Gastrocnemius medialis (tissue), 4 donors: ENCODE measurements around the gene MCOLN1. TPM values are rescaled to one million over a fixed set of nuclear protein-coding genes. Genes with fewer than 3 reads are reported as not detected.

Experiments
- ATAC-seq, 2 donors: fragments of 150-250 bp; one replicate each; pipeline ENCODE4 v1.9.1; 2016
- DNase-seq, 2 donors: peaks; one replicate each; pipeline ENCODE4 v3.0.0-alpha.2; 2019
- H3K27ac ChIP-seq, 4 donors: fragments of 200-600 bp; sonication (generic); 1 replicate in 1 of 4; 2 replicates in 3 of 4; pipeline ENCODE4 v1.5.1; 2016 to 2018; ENCODE audit warnings: mild to moderate bottlenecking in 2 of 4, moderate library complexity in 1 of 4
- H3K27me3 ChIP-seq, 3 donors: fragments of 200-600 bp; sonication (generic) in 2 of 3; 1 replicate in 1 of 3; 2 replicates in 2 of 3; pipeline versions ENCODE4 v1.5.1 to v1.6.0; 2016 to 2019; ENCODE audit warnings: mild to moderate bottlenecking in 1 of 3, moderate library complexity in 1 of 3
- H3K36me3 ChIP-seq, 2 donors: fragments of 200-600 bp; sonication (generic) in 1 of 2; one replicate each; pipeline ENCODE4 v1.5.1; 2017 to 2018
- H3K4me1 ChIP-seq, 2 donors: fragments of 200-600 bp; sonication (generic) in 1 of 2; one replicate each; pipeline ENCODE4 v1.5.1; 2016 to 2017; ENCODE audit warnings: mild to moderate bottlenecking in 2 of 2
- H3K4me3 ChIP-seq, 4 donors: fragments of 200-600 bp; sonication (generic) in 3 of 4; 1 replicate in 1 of 4; 2 replicates in 3 of 4; pipeline ENCODE4 v1.5.1; 2016 to 2019; ENCODE audit warnings: mild to moderate bottlenecking in 2 of 4
- H3K9me3 ChIP-seq, 3 donors: fragments of 200-600 bp; sonication (generic) in 2 of 3; 1 replicate in 1 of 3; 2 replicates in 2 of 3; pipeline ENCODE4 v1.5.1; 2016 to 2019
- CTCF ChIP-seq, 5 experiments: fragments of 450-650 bp in 3 of 5; fragments of 200-600 bp in 2 of 5; sonication (generic) in 2 of 5; IDR thresholded peaks in 4 of 5; conservative IDR thresholded peaks in 1 of 5; 1 replicate in 4 of 5; 2 replicates in 1 of 5; pipeline ENCODE4 v1.5.1; 2016 to 2019; ENCODE audit warnings: antibody characterized with exemption in 5 of 5, mild to moderate bottlenecking in 3 of 5, moderate library complexity in 3 of 5
- POLR2A ChIP-seq, 2 donors: fragments of 450-650 bp; IDR thresholded peaks; one replicate each; pipeline ENCODE4 v1.6.1; 2017; ENCODE audit warnings: antibody characterized with exemption in 2 of 2, mild to moderate bottlenecking in 2 of 2, moderate library complexity in 2 of 2
- in situ Hi-C, 4 donors: fragments of 200-750 bp; cut with MboI; loops; one replicate each; pipeline versions ENCODE4 v1.15.0 to v1.8.0; 2017; ENCODE audit warnings: low sequenced_read_pairs in 4 of 4
- intact Hi-C: fragments of 100-400 bp; cut with DNase I; formaldehyde crosslinking; loops from one replicate; pipeline ENCODE4 v1.15.1; 2023; ENCODE audit warnings: low total_unique reads
- total RNA-seq, 4 donors: library from RNA; depleted of rRNA; stranded (reverse); fragments of >200 nt; gene quantifications; one replicate each; pipeline versions ENCODE4 v1.1.0 to v1.2.3, GENCODE V29; 2016

The MCOLN1 gene
- total RNA-seq, 4 donors from 2014 or later: 9.2 to 13.6 (median 11.5) TPM

GRCh38 chr19:7488736-7489353 is 33.6 kb upstream of the MCOLN1 start, which contains the start of gene PEX11G:
TSS of gene PEX11G (minus strand) at chr19:7489035. CDS start at chr19:7489010, 25 bp downstream.
- Histone ChIP-seq H3K27me3 (no peaks in the 10 kb centered on the region), H3K4me1 (peaks cover under 1 to 8% of the 10 kb centered on the region in 2 donors), H3K36me3 (no peaks in the 10 kb centered on the region), H3K4me3 (peak within 1 kb of the TSS; percentile 65 to 87 (median 67)), H3K9me3 (no peaks in the 10 kb centered on the region), H3K27ac (peak within 1 kb of the TSS; percentile 73 to 90 (median 84))
- ATAC-seq: peak; percentile 94 to 95
- in situ Hi-C loops: no loop called here
- TF ChIP-seq POLR2A (IDR thresholded peaks at IDR 0.05) (peak; percentile 52 to 62), CTCF (IDR thresholded peaks at IDR 0.05 in 4 of 5, conservative IDR thresholded peaks at IDR 0.05 in 1 of 5) (no peak)
- intact Hi-C loops: loop anchor here (2.0 kb wide), 2 partner anchors 34 to 140 kb away; partner anchors contain the start of genes MCOLN1, PET100 and XAB2
- peak; percentile 73 to 81 for DNase-seq

- no peaks in the 10 kb centered on the region for H3K9me3 ChIP-seq
- ATAC-seq: no peak
- no peaks in the 10 kb centered on the region for H3K36me3 ChIP-seq
- DNase-seq: no peak
- H3K27ac ChIP-seq: peak overlapping the region in 3 of 4 donors; percentile 73 to 90 (median 84)
- peak overlapping the region in 3 of 4 donors; percentile 65 to 87 (median 67) for H3K4me3 ChIP-seq
- H3K4me1 ChIP-seq: peaks cover 8 to 13% of the 10 kb centered on the region in 2 donors
- in situ Hi-C loops (no loop called here), intact Hi-C loops (loop anchor here (2.0 to 10.0 kb wide), 3 partner anchors 33 to 285 kb away; partner anchors contain the start of genes MCOLN1, PET100 and XAB2)
- TF ChIP-seq CTCF (IDR thresholded peaks at IDR 0.05 in 4 of 5, conservative IDR thresholded peaks at IDR 0.05 in 1 of 5) (no peak), POLR2A (IDR thresholded peaks at IDR 0.05) (no peak)
- H3K27me3 ChIP-seq: no peaks in the 10 kb centered on the region
Measured at GRCh38 chr19:7489609-7490044, 32.8 kb upstream of the MCOLN1 start.

- no peak for DNase-seq
- H3K4me1 ChIP-seq: peaks cover 8 to 13% of the 10 kb centered on the region in 2 donors
- no peak overlapping the region for H3K27ac ChIP-seq
Measured at GRCh38 chr19:7492142-7492541, 30.3 kb upstream of the MCOLN1 start.

GRCh38 chr19:7492558-7492957 is 29.9 kb upstream of the MCOLN1 start:
- in situ Hi-C loops: no loop called here
- no peak for ATAC-seq
- intact Hi-C loops: loop anchor here (10.0 kb wide), 1 partner anchor 288 kb away; no protein-coding TSS in a partner anchor
- Histone ChIP-seq H3K9me3 (no peaks in the 10 kb centered on the region), H3K27ac (no peak overlapping the region), H3K27me3 (no peaks in the 10 kb centered on the region), H3K4me3 (no peak overlapping the region), H3K4me1 (peaks cover 8 to 13% of the 10 kb centered on the region in 2 donors), H3K36me3 (no peaks in the 10 kb centered on the region)
- no peak for DNase-seq
- TF ChIP-seq POLR2A (IDR thresholded peaks at IDR 0.05) (no peak), CTCF (IDR thresholded peaks at IDR 0.05 in 4 of 5, conservative IDR thresholded peaks at IDR 0.05 in 1 of 5) (no peak)

More at GRCh38 chr19:7492142-7492541, 30.3 kb upstream of the MCOLN1 start:
- no peaks in the 10 kb centered on the region for H3K36me3 ChIP-seq
- no peaks in the 10 kb centered on the region for H3K27me3 ChIP-seq
- intact Hi-C loops: loop anchor here (10.0 kb wide), 1 partner anchor 287 kb away; no protein-coding TSS in a partner anchor
- ATAC-seq: no peak
- no peaks in the 10 kb centered on the region for H3K9me3 ChIP-seq
- TF ChIP-seq CTCF (IDR thresholded peaks at IDR 0.05 in 4 of 5, conservative IDR thresholded peaks at IDR 0.05 in 1 of 5): no peak
- no peak for TF ChIP-seq POLR2A (IDR thresholded peaks at IDR 0.05)
- H3K4me3 ChIP-seq: no peak overlapping the region
- in situ Hi-C loops: no loop called here
